B cell (primary cell): Measurements from ENCODE around the gene MMAB. TPM values are rescaled to one million over a fixed set of nuclear protein-coding genes. Genes with fewer than 3 reads are reported as not detected.

ENCODE experiments used
- ATAC-seq: fragments of 200-7000 bp; cut with Tn5 transposase; one replicate; pipeline ENCODE4 v1.10.0; 2021; ENCODE audit warnings: low read depth, mild to moderate bottlenecking, moderate number of reproducible peaks, moderate library complexity
- CTCF ChIA-PET: fragments of 350-600 bp; sonication (Branson Sonifier 250); formaldehyde crosslinking; loops from one replicate; lab custom pipeline; 2021; ENCODE audit warnings: antibody characterized with exemption, inconsistent platforms; lab: Charles Lee
- POLR2A ChIA-PET: fragments of 350-600 bp; sonication (Branson Sonifier 250); formaldehyde crosslinking; loops from one replicate; lab custom pipeline; 2021; ENCODE audit warnings: antibody characterized with exemption; lab: Charles Lee
- DNase-seq: peaks from one replicate; pipeline ENCODE4 v3.0.0; 2013
- H2AFZ ChIP-seq: 2 replicates; pipeline ENCODE4 v1.6.1; 2012; ENCODE audit warnings: mild to moderate bottlenecking, low read depth, low read length; ENCODE audit not compliant: insufficient read depth, poor library complexity, severe bottlenecking
- H3K27ac ChIP-seq, 2 donors: 1 replicate in 1 of 2; 2 replicates in 1 of 2; pipeline ENCODE4 v1.5.1; 2012 to 2013; ENCODE audit warnings: low read length in 2 of 2, mild to moderate bottlenecking in 2 of 2, moderate library complexity in 1 of 2
- H3K27me3 ChIP-seq, 4 experiments: fragments of 200-600 bp in 1 of 4; sonication (generic) in 1 of 4; replicated peaks in 1 of 4; 1 replicate in 2 of 4; 2 replicates in 2 of 4; pipeline versions ENCODE4 v1.6.1 to v1.7.0; 2013 to 2016; ENCODE audit warnings: low read length in 3 of 4, mild to moderate bottlenecking in 2 of 4, mixed read lengths in 1 of 4, moderate library complexity in 1 of 4; ENCODE audit not compliant: insufficient read depth in 4 of 4, control insufficient read depth in 3 of 4; ENCODE audit errors: control extremely low read depth in 1 of 4
- H3K36me3 ChIP-seq, 2 experiments: replicated peaks in 1 of 2; 1 replicate in 1 of 2; 2 replicates in 1 of 2; pipeline versions ENCODE4 v1.6.1 to v1.7.1; 2013; ENCODE audit warnings: low read length in 1 of 2; ENCODE audit not compliant: insufficient read depth in 2 of 2, control insufficient read depth in 1 of 2; ENCODE audit errors: control extremely low read depth in 1 of 2, extremely low read depth in 1 of 2
- H3K4me1 ChIP-seq, 2 donors: fragments of 200-600 bp in 1 of 2; sonication (generic) in 1 of 2; 1 replicate in 1 of 2; 2 replicates in 1 of 2; pipeline versions ENCODE4 v1.5.1 to v1.6.1; 2013 to 2017; ENCODE audit warnings: low read length in 2 of 2; ENCODE audit not compliant: control insufficient read depth in 2 of 2, insufficient read depth in 2 of 2
- H3K4me2 ChIP-seq: replicated peaks from 2 replicates; pipeline ENCODE3; 2012; ENCODE audit warnings: mild to moderate bottlenecking, low read depth, low read length; ENCODE audit not compliant: poor library complexity, severe bottlenecking
- H3K4me3 ChIP-seq, 5 experiments: fragments of 200-600 bp in 1 of 5; sonication (generic) in 1 of 5; 1 replicate in 3 of 5; 2 replicates in 2 of 5; pipeline versions ENCODE4 v1.5.1 to v1.7.0; 2011 to 2016; ENCODE audit warnings: low read length in 4 of 5, mild to moderate bottlenecking in 4 of 5, low read depth in 2 of 5, control low read depth in 1 of 5, moderate library complexity in 1 of 5; ENCODE audit not compliant: insufficient read depth in 1 of 5; ENCODE audit errors: control extremely low read depth in 1 of 5, extremely low read depth in 1 of 5
- H3K79me2 ChIP-seq: fragments of 200-600 bp; sonication (generic); one replicate; pipeline ENCODE4 v1.6.0; 2016; ENCODE audit warnings: low read length; ENCODE audit not compliant: control insufficient read depth, insufficient read depth
- H3K9ac ChIP-seq: fragments of 200-600 bp; sonication (generic); 2 replicates; pipeline ENCODE4 v1.6.1; 2017; ENCODE audit warnings: mild to moderate bottlenecking, low read length, moderate library complexity
- H3K9me3 ChIP-seq, 3 donors: one replicate each; pipeline versions ENCODE4 v1.6.1 to v1.7.1; 2013; ENCODE audit warnings: low read length in 2 of 3; ENCODE audit not compliant: control insufficient read depth in 2 of 3, insufficient read depth in 1 of 3; ENCODE audit errors: control extremely low read depth in 1 of 3
- H4K20me1 ChIP-seq: 2 replicates; pipeline ENCODE4 v1.6.0; 2012; ENCODE audit warnings: mild to moderate bottlenecking, low read length; ENCODE audit not compliant: insufficient read depth, control insufficient read depth, poor library complexity, severe bottlenecking
- H3K27ac Mint-ChIP-seq: one replicate; pipeline ENCODE4 v1.8.0; 2021; ENCODE audit warnings: mixed read lengths
- H3K27me3 Mint-ChIP-seq: one replicate; pipeline ENCODE4 v1.8.0; 2021; ENCODE audit warnings: mixed read lengths
- H3K4me1 Mint-ChIP-seq: one replicate; pipeline ENCODE4 v1.8.0; 2021; ENCODE audit warnings: mixed read lengths
- H3K4me3 Mint-ChIP-seq: one replicate; pipeline ENCODE4 v1.8.0; 2021; ENCODE audit warnings: mixed read lengths
- H3K9me3 Mint-ChIP-seq: one replicate; pipeline ENCODE4 v1.8.0; 2022; ENCODE audit warnings: mixed read lengths; ENCODE audit not compliant: insufficient read depth
- CTCF ChIP-seq: fragments of 200-600 bp; IDR thresholded peaks from one replicate; pipeline ENCODE4 v1.8.0; 2022; ENCODE audit warnings: antibody characterized with exemption, mild to moderate bottlenecking
- EZH2 ChIP-seq: IDR thresholded peaks from 2 replicates; pipeline ENCODE4 v1.6.1; 2012; ENCODE audit warnings: borderline replicate concordance, low read depth, mild to moderate bottlenecking, moderate library complexity, low read length; ENCODE audit not compliant: insufficient read depth, poor library complexity, severe bottlenecking
- WGBS: methylation state at CpG from one replicate; pipeline ENCODE4 v1.1.5; 2013; ENCODE audit warnings: missing lambda C conversion rate; ENCODE audit not compliant: insufficient coverage; 5-methylcytosine and 5-hydroxymethylcytosine counted together
- intact Hi-C: fragments of 100-400 bp; cut with micrococcal nuclease; formaldehyde crosslinking; loops from one replicate; pipeline ENCODE4 v1.10.0; 2022
- polyA plus RNA-seq: library from polyadenylated mRNA; depleted of rRNA; stranded (reverse); fragments of >200 nt; gene quantifications from 2 replicates; pipeline ENCODE4 v1.2.3, GENCODE V29; 2012
- total RNA-seq, 2 donors: library from RNA; stranded (reverse); fragments of 120-200 nt in 1 of 2; gene quantifications; 1 replicate in 1 of 2; 2 replicates in 1 of 2; pipeline versions ENCODE4 v1.2.3 to v1.2.4, GENCODE V29; 2013 to 2022

MMAB gene
- total and polyA plus RNA-seq, 2 donors (not counting 1 experiment from before 2014, with no cell fraction given), result 15.0 to 20.5 TPM

- Histone ChIP-seq H3K27ac (no peak overlapping the region), H3K9me3 (no peaks in the 10 kb centered on the region), H3K36me3 (peaks cover 18 to 75% of the 10 kb centered on the region in 2 experiments), H3K4me1 (no peaks in the 10 kb centered on the region), H3K79me2 (no peaks in the 10 kb centered on the region), H3K9ac (no peak overlapping the region), H3K27me3 (no peaks in the 10 kb centered on the region), H3K4me3 (no peak overlapping the region), H3K4me2 (no peak overlapping the region), H2AFZ (no peak overlapping the region), H4K20me1 (no peaks in the 10 kb centered on the region)
- no peaks in the 10 kb centered on the region for H3K27me3 Mint-ChIP-seq
- intact Hi-C loops, result no loop called here
- H3K4me1 Mint-ChIP-seq, result no peaks in the 10 kb centered on the region
- CTCF ChIA-PET, result no interaction called here
- H3K27ac Mint-ChIP-seq, result no peak overlapping the region
- DNase-seq (no peak), ATAC-seq (no peak)
- POLR2A ChIA-PET, result no interaction called here
- WGBS, result 92% methylated on average over 5 of the region's 8 CpGs
- TF ChIP-seq CTCF (no peak), EZH2 (no peak)
- no peaks in the 10 kb centered on the region for H3K9me3 Mint-ChIP-seq
- H3K4me3 Mint-ChIP-seq, result no peak overlapping the region
Observed at GRCh38 chr12:109513051-109513450, 60.3 kb downstream of the MMAB start.

GRCh38 chr12:109512608-109513007 is 60.7 kb downstream of the MMAB start:
- H3K4me3 ChIP-seq, result no peak overlapping the region
- no peak overlapping the region for H2AFZ ChIP-seq
- H3K9ac ChIP-seq, result no peak overlapping the region
- ChIA-PET POLR2A (no interaction called here), CTCF (no interaction called here)
- Mint-ChIP-seq H3K27ac (no peak overlapping the region), H3K4me1 (no peaks in the 10 kb centered on the region), H3K9me3 (no peaks in the 10 kb centered on the region), H3K4me3 (no peak overlapping the region), H3K27me3 (no peaks in the 10 kb centered on the region)
- no peaks in the 10 kb centered on the region for H3K9me3 ChIP-seq
- no peak for TF ChIP-seq CTCF
- ATAC-seq (no peak), DNase-seq (no peak)
- H3K27me3 ChIP-seq, result no peaks in the 10 kb centered on the region
- no peaks in the 10 kb centered on the region for H4K20me1 ChIP-seq
- no peak overlapping the region for H3K4me2 ChIP-seq
- no peaks in the 10 kb centered on the region for H3K79me2 ChIP-seq
- WGBS, result 100% methylated on average over 1 of the region's 1 CpG
- H3K36me3 ChIP-seq, result peaks cover 20 to 75% of the 10 kb centered on the region in 2 experiments
- H3K27ac ChIP-seq, result no peak overlapping the region
- H3K4me1 ChIP-seq, result no peaks in the 10 kb centered on the region
- intact Hi-C loops, result no loop called here
